Omental fat pad (tissue), 4 donors: ENCODE results near the gene CCKAR. TPM values are rescaled to one million over a fixed set of nuclear protein-coding genes. Genes with fewer than 3 reads are reported as not detected.

Experiments
- ATAC-seq: fragments of 150-250 bp; one replicate; pipeline ENCODE4 v1.9.1; 2016; ENCODE audit warnings: mild to moderate bottlenecking, moderate library complexity; ENCODE audit not compliant: low FRiP score
- DNase-seq: peaks from one replicate; pipeline ENCODE4 v3.0.0-alpha.2; 2019; ENCODE audit warnings: low spot score
- CTCF ChIP-seq, 3 donors: fragments of 450-650 bp; IDR thresholded peaks; one replicate each; pipeline ENCODE4 v1.5.1; 2016 to 2017; ENCODE audit warnings: antibody characterized with exemption in 3 of 3, mild to moderate bottlenecking in 3 of 3, moderate library complexity in 2 of 3
- total RNA-seq, 4 donors: library from RNA; depleted of rRNA; stranded (reverse); fragments of >200 nt; gene quantifications; one replicate each; pipeline ENCODE4 v1.1.0, GENCODE V29; 2016

CCKAR gene
- total RNA-seq, 4 donors from 2014 or later: not detected

- peak; percentile 65 for ATAC-seq
- no peak for DNase-seq
- no peak for TF ChIP-seq CTCF (IDR thresholded peaks at IDR 0.05)
Observed at GRCh38 chr4:26482508-26483462, 7.5 kb downstream of the CCKAR start.

GRCh38 chr4:26478330-26478729 is 12.0 kb downstream of the CCKAR start:
- ATAC-seq: no peak
- TF ChIP-seq CTCF (IDR thresholded peaks at IDR 0.05): no peak
- DNase-seq: no peak

- ATAC-seq: no peak
- no peak for DNase-seq
- TF ChIP-seq CTCF (IDR thresholded peaks at IDR 0.05): no peak
Observed at GRCh38 chr4:26476545-26476944, 13.7 kb downstream of the CCKAR start.

DNA sequence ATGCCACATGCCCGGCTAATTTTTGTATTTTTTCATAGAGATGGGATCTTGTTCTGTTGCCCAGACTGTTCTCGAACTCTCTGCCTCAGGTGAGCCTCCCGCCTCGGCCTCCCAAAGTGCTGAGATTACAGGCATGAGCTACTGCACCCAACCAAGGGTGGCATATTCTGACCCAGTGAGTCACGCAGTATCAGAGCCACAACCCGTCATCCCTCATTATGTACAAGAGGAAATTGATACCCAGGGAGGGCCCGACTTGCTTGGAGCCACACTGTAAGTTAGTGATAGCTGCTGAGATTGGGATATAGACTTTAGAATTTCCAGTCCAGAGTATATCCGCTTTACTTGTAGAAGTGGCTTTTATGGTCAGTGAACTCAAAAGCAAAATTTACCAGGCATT is 14.6 kb downstream of the CCKAR start:
- DNase-seq (no peak), ATAC-seq (no peak)
- TF ChIP-seq CTCF (IDR thresholded peaks at IDR 0.05): no peak

DNA sequence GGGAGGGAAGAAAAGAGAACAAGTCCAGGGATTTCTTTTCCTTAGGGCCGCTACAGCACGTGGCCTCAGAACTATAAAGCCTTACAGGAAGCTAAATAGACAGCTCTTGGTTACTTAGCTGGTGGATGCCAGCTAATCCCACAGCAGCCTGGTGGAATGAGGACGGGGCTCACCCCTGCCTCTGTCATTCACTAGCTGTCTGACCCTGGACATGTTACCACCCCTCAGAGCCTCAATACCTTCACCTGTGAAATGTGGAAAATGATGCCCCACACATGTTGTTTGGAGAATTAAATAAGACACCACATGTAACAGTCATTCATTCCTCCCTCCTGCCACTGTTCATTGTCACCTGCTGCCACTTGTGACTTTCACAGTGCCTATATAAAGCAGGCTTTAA is 15.7 kb downstream of the CCKAR start:
- TF ChIP-seq CTCF (IDR thresholded peaks at IDR 0.05): no peak
- DNase-seq (no peak), ATAC-seq (no peak)

GRCh38 chr4:26473893-26474292 is 16.4 kb downstream of the CCKAR start:
- DNase-seq: no peak
- no peak for ATAC-seq
- TF ChIP-seq CTCF (IDR thresholded peaks at IDR 0.05): no peak

- TF ChIP-seq CTCF (IDR thresholded peaks at IDR 0.05): no peak
- ATAC-seq (no peak), DNase-seq (no peak)
Observed at GRCh38 chr4:26471890-26472289, 18.4 kb downstream of the CCKAR start.
